ENCODE results near the gene PRR14. TPM values are rescaled to one million over a fixed set of nuclear protein-coding genes. Genes with fewer than 3 reads are reported as not detected.
A peak's percentile ranks its signal among the peaks of the same experiment; 100 is the strongest.

PRR14 gene
- total RNA-seq, 1 experiment from 2014 or later = 77.6 TPM

DNA sequence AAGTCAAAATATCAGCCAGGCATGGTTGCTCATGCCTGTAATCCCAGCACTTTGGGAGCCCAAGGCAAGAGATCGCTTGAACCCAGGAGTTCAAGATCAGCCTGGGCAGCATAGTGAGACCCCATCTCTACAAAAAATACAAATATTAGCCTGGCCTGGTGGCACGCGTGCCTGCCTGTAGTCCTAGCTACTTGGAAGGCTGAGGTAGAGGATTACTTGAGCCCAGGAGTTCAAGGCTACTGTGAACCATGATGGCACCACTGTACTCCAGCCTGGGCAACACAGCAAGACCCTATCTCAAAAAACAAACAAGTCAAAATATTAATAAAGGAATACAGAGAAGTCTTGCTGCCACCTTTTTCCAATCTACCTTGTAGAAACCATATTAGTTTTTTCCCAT, 44.8 kb upstream of the PRR14 start:
- Histone ChIP-seq H3K9me3 (ENCODE audit: control insufficient read depth, insufficient read depth, low read depth, low read length) (no peaks in the 10 kb centered on the region), H3K27ac (ENCODE audit: low read length) (no peak overlapping the region), H3K4me3 (ENCODE audit: low read depth in 2 of 2, low read length in 2 of 2) (no peak overlapping the region), H3K27me3 (ENCODE audit: control insufficient read depth, insufficient read depth, low read length) (no peaks in the 10 kb centered on the region), H3K4me1 (ENCODE audit: control insufficient read depth, insufficient read depth, low read length) (peaks cover 15% of the 10 kb centered on the region), H3K36me3 (ENCODE audit: control insufficient read depth, insufficient read depth, low read length) (peaks cover 3% of the 10 kb centered on the region)
- no peak for ATAC-seq
- no TSS peak for BruUV-seq (replicated peaks)
- ChIA-PET CTCF (no interaction called here), POLR2A (no interaction called here)
- intact Hi-C loops (cut with micrococcal nuclease; ENCODE audit: unreplicated experiment) = no loop called here
- in situ Hi-C loops (cut with HindIII; ENCODE audit: low pct_unique_long_range_greater_than_20kb, low sequenced_read_pairs) = no loop called here
- TF ChIP-seq POLR2AphosphoS5 (IDR thresholded peaks at IDR 0.05; ENCODE audit: low read depth, low read length) (no peak), TCF7L2 (IDR thresholded peaks at IDR 0.05; ENCODE audit: low read depth, low read length) (no peak), SIN3A (IDR thresholded peaks at IDR 0.05; ENCODE audit: borderline replicate concordance, insufficient read depth, low read depth, low read length) (no peak), REST (IDR thresholded peaks at IDR 0.05; ENCODE audit: insufficient read depth in 1 of 2, low read depth in 2 of 2, low read length in 1 of 2) (no peak), CTCF (IDR thresholded peaks at IDR 0.05) (no peak)
- DNase-seq (ENCODE audit: low read depth, low spot score) = no peak

- DNase-seq (ENCODE audit: low read depth, low spot score) = no peak
- TF ChIP-seq REST (IDR thresholded peaks at IDR 0.05; ENCODE audit: insufficient read depth in 1 of 2, low read depth in 2 of 2, low read length in 1 of 2) (0 out of 4 replicates have a peak, but pooled peaks of 1 of the 2 experiments have one; percentile 14), CTCF (IDR thresholded peaks at IDR 0.05) (no peak), SIN3A (IDR thresholded peaks at IDR 0.05; ENCODE audit: borderline replicate concordance, insufficient read depth, low read depth, low read length) (no peak), TCF7L2 (IDR thresholded peaks at IDR 0.05; ENCODE audit: low read depth, low read length) (no peak)
- BruUV-seq (replicated peaks) = no TSS peak
- Histone ChIP-seq H3K9me3 (ENCODE audit: control insufficient read depth, insufficient read depth, low read depth, low read length) (no peaks in the 10 kb centered on the region), H3K27ac (ENCODE audit: low read length) (peak overlapping the region; percentile 98), H3K4me3 (ENCODE audit: low read depth in 2 of 2, low read length in 2 of 2) (peak overlapping the region; percentile 79 to 90), H3K4me1 (ENCODE audit: control insufficient read depth, insufficient read depth, low read length) (peaks cover 14% of the 10 kb centered on the region), H3K27me3 (ENCODE audit: control insufficient read depth, insufficient read depth, low read length) (no peaks in the 10 kb centered on the region), H3K36me3 (ENCODE audit: control insufficient read depth, insufficient read depth, low read length) (no peaks in the 10 kb centered on the region; the same call in 1 of the 2 replicates)
- in situ Hi-C loops (cut with HindIII; ENCODE audit: low pct_unique_long_range_greater_than_20kb, low sequenced_read_pairs) (no loop called here), intact Hi-C loops (cut with micrococcal nuclease; ENCODE audit: unreplicated experiment) (no loop called here)
- ChIA-PET CTCF (interaction anchor here (1.0 kb wide), 1 partner anchor 11 kb away, joined by 4 read pairs; no protein-coding TSS in a partner anchor), POLR2A (interaction anchor here (0.5 kb wide), 1 partner anchor 248 kb away, joined by 3 read pairs; no protein-coding TSS in a partner anchor)
- peak; percentile 74 for ATAC-seq
These were observed 41.5 kb upstream of the PRR14 start for GRCh38 chr16:30609002-30609925.

Data from Panc1 (cell line).